Activated T-cell treated with anti-CD3 and anti-CD28 coated beads, Interleukin-2, amount 50 U/mL, for 72 hours (primary cell): ENCODE measurements around the gene ITPR3. TPM values are rescaled to one million over a fixed set of nuclear protein-coding genes. Genes with fewer than 3 reads are reported as not detected.

Experiments
- ATAC-seq, 2 donors: fragments of 150-1000 bp; cut with Tn5 transposase; replicated peaks in 1 of 2; 2 replicates each; pipeline ENCODE4 v1.10.0; 2021; ENCODE audit warnings: moderate library complexity in 2 of 2, mild to moderate bottlenecking in 1 of 2
- DNase-seq, 2 donors: peaks; one replicate each; pipeline ENCODE4 v3.0.0; 2021 to 2022; ENCODE audit warnings: mixed read lengths in 1 of 2
- H3K27ac Mint-ChIP-seq: one replicate; pipeline ENCODE4 v1.8.0; 2022; ENCODE audit warnings: mild to moderate bottlenecking, moderate library complexity, mixed read lengths
- H3K27me3 Mint-ChIP-seq: one replicate; pipeline ENCODE4 v1.8.0; 2022; ENCODE audit warnings: low read depth, mixed read lengths
- H3K36me3 Mint-ChIP-seq, 2 donors: one replicate each; pipeline ENCODE4 v1.8.0; 2022; ENCODE audit warnings: mixed read lengths in 2 of 2, mild to moderate bottlenecking in 1 of 2; ENCODE audit not compliant: insufficient read depth in 2 of 2
- H3K4me1 Mint-ChIP-seq: one replicate; pipeline ENCODE4 v1.8.0; 2022; ENCODE audit warnings: low read depth, mixed read lengths
- H3K4me3 Mint-ChIP-seq, 2 donors: one replicate each; pipeline ENCODE4 v1.8.0; 2022; ENCODE audit warnings: mild to moderate bottlenecking in 2 of 2, mixed read lengths in 2 of 2, moderate library complexity in 2 of 2
- H3K9me3 Mint-ChIP-seq, 2 donors: one replicate each; pipeline ENCODE4 v1.8.0; 2022; ENCODE audit warnings: mixed read lengths in 2 of 2
- total RNA-seq, 2 donors: library from RNA; stranded (reverse); gene quantifications; one replicate each; pipeline ENCODE4 v1.2.3, GENCODE V29; 2022

Gene ITPR3
- total RNA-seq = 10 to 100 TPM; 49.9 to 52.5 TPM

- H3K27me3 Mint-ChIP-seq = no peaks in the 10 kb centered on the region
- ATAC-seq = peak; percentile 87 to 91
- H3K36me3 Mint-ChIP-seq = peaks cover 1 to 6% of the 10 kb centered on the region in 2 donors
- peak within 1 kb of the TSS; percentile 86 for H3K27ac Mint-ChIP-seq
- no peaks in the 10 kb centered on the region for H3K9me3 Mint-ChIP-seq
- H3K4me3 Mint-ChIP-seq = peak within 1 kb of the TSS; percentile 94 to 98
- peaks cover 64% of the 10 kb centered on the region for H3K4me1 Mint-ChIP-seq
- DNase-seq = peak; percentile 78 to 79
Observed at GRCh38 chr6:33620856-33621710, at the start of gene ITPR3. TSS of gene ITPR3 (plus strand) at chr6:33621322. CDS start at chr6:33621603, 281 bp downstream.

GRCh38 chr6:33571637-33572316, 49.3 kb upstream of the ITPR3 start:
- Mint-ChIP-seq H3K36me3 (peaks cover 8 to 17% of the 10 kb centered on the region in 2 donors), H3K4me1 (peaks cover 40% of the 10 kb centered on the region), H3K4me3 (peak overlapping the region; percentile 91 to 92), H3K27me3 (no peaks in the 10 kb centered on the region), H3K27ac (peak overlapping the region; percentile 98), H3K9me3 (peaks cover 0 to 2% of the 10 kb centered on the region in 2 donors)
- ATAC-seq (no peak), DNase-seq (no peak)

DNA sequence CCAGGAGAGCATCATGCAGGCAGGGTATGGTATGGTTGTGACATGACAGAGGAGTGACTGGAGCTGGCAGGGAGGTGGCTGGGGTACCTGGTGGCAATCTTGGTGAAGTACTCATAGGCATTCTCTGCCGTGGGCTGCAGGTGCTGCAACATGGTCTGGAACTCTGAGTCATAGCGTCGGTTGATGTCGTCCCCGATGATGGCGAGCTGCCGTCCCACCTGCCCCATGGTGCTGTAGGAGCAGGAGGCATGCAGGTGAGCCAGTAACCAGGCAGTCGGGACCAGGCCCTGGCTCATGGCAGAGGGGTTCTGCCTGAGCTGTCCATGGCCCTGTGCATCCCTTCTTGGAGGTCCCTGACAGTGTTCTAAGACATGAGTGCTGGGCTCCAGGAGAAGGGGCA, 45.9 kb upstream of the ITPR3 start:
- H3K36me3 Mint-ChIP-seq = peaks cover 15 to 25% of the 10 kb centered on the region in 2 donors
- H3K4me1 Mint-ChIP-seq = peaks cover 42% of the 10 kb centered on the region
- no peaks in the 10 kb centered on the region for H3K27me3 Mint-ChIP-seq
- ATAC-seq = no peak
- H3K9me3 Mint-ChIP-seq = no peaks in the 10 kb centered on the region
- H3K4me3 Mint-ChIP-seq = no peak overlapping the region
- H3K27ac Mint-ChIP-seq = peak overlapping the region; percentile 75
- DNase-seq = no peak

GRCh38 chr6:33576668-33577067, 44.5 kb upstream of the ITPR3 start:
- Mint-ChIP-seq H3K27ac (peak overlapping the region; percentile 72), H3K27me3 (no peaks in the 10 kb centered on the region), H3K36me3 (peaks cover 15 to 25% of the 10 kb centered on the region in 2 donors), H3K9me3 (no peaks in the 10 kb centered on the region), H3K4me3 (peak overlapping the region in 1 of 2 donors; percentile 94), H3K4me1 (peaks cover 33% of the 10 kb centered on the region)
- ATAC-seq (no peak), DNase-seq (no peak)

- ATAC-seq = no peak
- peaks cover 28% of the 10 kb centered on the region for H3K4me1 Mint-ChIP-seq
- peak overlapping the region; percentile 94 to 99 for H3K4me3 Mint-ChIP-seq
Observed at GRCh38 chr6:33577106-33577535, 44.0 kb upstream of the ITPR3 start.

DNA sequence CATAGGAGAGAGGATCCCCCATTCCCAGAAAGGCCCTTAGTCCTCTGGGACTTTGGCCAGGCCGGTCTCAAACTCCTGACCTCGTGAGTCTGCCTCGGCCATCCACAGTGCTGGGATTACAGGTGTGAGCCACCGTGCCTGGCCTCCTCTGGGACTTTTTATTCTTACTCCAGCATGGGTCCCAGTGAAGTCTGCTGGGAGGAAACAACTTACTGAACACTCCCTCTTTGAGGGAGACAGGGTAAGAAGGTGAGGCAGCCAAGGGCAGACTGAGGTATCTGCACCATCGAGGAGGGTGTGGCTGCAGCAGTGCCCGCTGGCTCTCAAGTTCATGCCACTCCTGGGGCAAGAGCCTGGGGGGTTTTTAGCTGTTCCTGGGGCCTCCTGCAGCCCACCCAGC, 43.4 kb upstream of the ITPR3 start:
- H3K4me1 Mint-ChIP-seq = peaks cover 24% of the 10 kb centered on the region
- peaks cover 15 to 19% of the 10 kb centered on the region in 2 donors for H3K36me3 Mint-ChIP-seq
- no peak for DNase-seq

More at GRCh38 chr6:33577106-33577535, 44.0 kb upstream of the ITPR3 start:
- H3K27ac Mint-ChIP-seq = peak overlapping the region; percentile 79
- peaks cover 15 to 21% of the 10 kb centered on the region in 2 donors for H3K36me3 Mint-ChIP-seq
- no peaks in the 10 kb centered on the region for H3K9me3 Mint-ChIP-seq
- no peaks in the 10 kb centered on the region for H3K27me3 Mint-ChIP-seq
- no peak for DNase-seq

GRCh38 chr6:33578164-33578563, 43.0 kb upstream of the ITPR3 start:
- no peak for ATAC-seq
- H3K4me3 Mint-ChIP-seq = peak overlapping the region; percentile 94 to 99
- no peak for DNase-seq
- peaks cover 15 to 19% of the 10 kb centered on the region in 2 donors for H3K36me3 Mint-ChIP-seq
- H3K4me1 Mint-ChIP-seq = peaks cover 24% of the 10 kb centered on the region
- no peaks in the 10 kb centered on the region for H3K27me3 Mint-ChIP-seq
- no peaks in the 10 kb centered on the region for H3K9me3 Mint-ChIP-seq
- peak overlapping the region; percentile 94 for H3K27ac Mint-ChIP-seq

More for the DNA sequence above, 43.4 kb upstream of the ITPR3 start:
- ATAC-seq = no peak
- Mint-ChIP-seq H3K27me3 (no peaks in the 10 kb centered on the region), H3K4me3 (peak overlapping the region; percentile 94 to 99), H3K9me3 (no peaks in the 10 kb centered on the region), H3K27ac (peak overlapping the region; percentile 94)

DNA sequence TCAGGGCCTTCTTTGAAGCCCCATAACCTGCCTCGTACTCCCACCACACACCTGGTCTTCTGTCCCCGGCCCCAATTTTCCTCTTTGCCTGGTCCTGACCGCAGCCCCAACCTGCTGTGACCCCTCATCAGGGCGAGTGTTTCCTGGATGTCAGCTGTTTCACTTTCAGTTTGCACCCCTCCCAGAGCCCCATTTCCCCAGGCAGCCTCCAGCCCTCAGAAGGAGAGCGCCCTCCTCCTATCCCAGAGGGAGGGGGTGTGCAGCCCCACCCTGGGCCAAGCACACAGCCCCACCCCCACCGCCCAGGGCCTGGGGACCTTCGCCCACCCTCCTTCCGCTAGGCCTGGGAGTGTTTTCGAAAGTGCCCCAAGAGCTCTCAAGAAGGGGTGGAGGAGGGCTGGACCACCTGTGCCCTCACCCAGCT, 42.5 kb upstream of the ITPR3 start:
- no peaks in the 10 kb centered on the region for H3K27me3 Mint-ChIP-seq
- H3K27ac Mint-ChIP-seq = peak overlapping the region; percentile 94
- no peaks in the 10 kb centered on the region for H3K9me3 Mint-ChIP-seq
- peaks cover 24% of the 10 kb centered on the region for H3K4me1 Mint-ChIP-seq
- H3K36me3 Mint-ChIP-seq = peaks cover 15 to 19% of the 10 kb centered on the region in 2 donors
- peak; percentile 26 to 53 for ATAC-seq
- H3K4me3 Mint-ChIP-seq = peak overlapping the region; percentile 94 to 99
- peak; percentile 50 to 51 for DNase-seq

DNA sequence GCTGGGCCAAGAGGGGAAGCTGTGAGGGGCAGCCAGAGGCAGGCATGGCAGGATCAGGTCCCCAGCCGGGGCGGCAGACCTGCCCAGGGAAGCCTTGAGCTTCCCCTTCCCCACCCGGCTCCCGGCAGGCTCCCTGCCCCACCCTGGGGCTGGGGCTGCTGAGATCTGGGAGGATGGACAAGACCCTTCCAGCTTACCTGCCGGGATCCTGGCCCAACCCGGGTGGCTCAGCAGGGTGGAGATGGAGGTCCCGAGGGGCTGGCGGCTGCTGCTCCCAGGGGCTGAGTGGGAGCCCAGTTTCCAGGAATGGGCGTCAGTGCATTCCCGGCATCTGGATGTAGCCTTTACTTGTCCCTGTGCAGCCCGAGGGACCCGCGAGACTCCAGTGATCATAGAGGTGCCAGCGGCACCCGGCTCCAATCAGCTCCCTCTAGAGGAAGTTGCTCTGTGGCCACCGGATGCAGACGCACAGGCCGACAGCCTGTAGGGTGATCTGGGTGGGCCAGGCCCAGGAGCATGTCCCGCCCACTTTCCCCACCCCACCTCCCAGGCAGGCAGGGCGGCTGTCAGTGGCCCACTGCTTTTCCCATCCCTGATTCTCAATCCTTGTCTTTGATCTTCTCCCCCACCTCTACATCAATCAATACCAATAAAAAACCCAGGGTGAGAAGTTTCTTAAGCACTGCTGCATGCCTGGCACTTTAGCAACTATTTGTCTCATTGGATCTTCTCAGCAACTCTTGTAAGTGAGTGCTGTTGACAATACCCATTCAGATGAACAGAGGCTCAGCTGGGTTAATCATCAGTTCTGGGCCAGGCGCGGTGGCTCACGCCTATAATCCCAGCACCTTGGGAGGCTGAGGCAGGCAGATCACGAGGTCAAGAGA, 41.1 kb upstream of the ITPR3 start, which contains the start of gene BAK1:
Gene BAK1, minus strand, starts transcription at position 449 of the 887 bp plus-strand sequence. CDS start 2,672 bp downstream, outside the sequence.
- H3K27me3 Mint-ChIP-seq = no peaks in the 10 kb centered on the region
- H3K4me1 Mint-ChIP-seq = peaks cover 32% of the 10 kb centered on the region
- ATAC-seq (peak; percentile 97 to 99), DNase-seq (peak; percentile 87 to 90)
- peak within 1 kb of the TSS; percentile 94 to 99 for H3K4me3 Mint-ChIP-seq
- H3K27ac Mint-ChIP-seq = peak within 1 kb of the TSS; percentile 94
- H3K36me3 Mint-ChIP-seq = peaks cover 12 to 14% of the 10 kb centered on the region in 2 donors
- no peaks in the 10 kb centered on the region for H3K9me3 Mint-ChIP-seq

GRCh38 chr6:33581186-33581585, 39.9 kb upstream of the ITPR3 start:
- Mint-ChIP-seq H3K27me3 (no peaks in the 10 kb centered on the region), H3K9me3 (no peaks in the 10 kb centered on the region), H3K4me1 (peaks cover 43% of the 10 kb centered on the region), H3K36me3 (peaks cover 11 to 12% of the 10 kb centered on the region in 2 donors), H3K4me3 (no peak overlapping the region), H3K27ac (no peak overlapping the region)
- ATAC-seq = no peak
- DNase-seq = no peak

- Mint-ChIP-seq H3K36me3 (peaks cover 5 to 6% of the 10 kb centered on the region in 2 donors), H3K4me1 (peaks cover 26% of the 10 kb centered on the region), H3K4me3 (peak overlapping the region in 1 of 2 donors; percentile 32), H3K9me3 (no peaks in the 10 kb centered on the region), H3K27ac (no peak overlapping the region), H3K27me3 (no peaks in the 10 kb centered on the region)
- DNase-seq (no peak), ATAC-seq (no peak)
Observed at GRCh38 chr6:33583591-33584155, 37.4 kb upstream of the ITPR3 start.
